Fibroblast of lung (primary cell): ENCODE data around the gene NBPF3. TPM values are rescaled to one million over a fixed set of nuclear protein-coding genes. Genes with fewer than 3 reads are reported as not detected.

Experiments
- DNase-seq, 2 donors: peaks; one replicate each; pipeline versions ENCODE4 v3.0.0 to v3.0.0-alpha.2; 2010; ENCODE audit warnings: low read depth in 2 of 2
- H2AFZ ChIP-seq: 2 replicates; pipeline ENCODE4 v1.5.1; 2012; ENCODE audit warnings: low read length, control low read depth, inconsistent platforms
- H3K27ac ChIP-seq: 2 replicates; pipeline ENCODE4 v1.5.1; 2011; ENCODE audit warnings: low read length, control low read depth; ENCODE audit not compliant: insufficient read depth
- H3K27me3 ChIP-seq: 2 replicates; pipeline ENCODE4 v1.5.1; 2011; ENCODE audit warnings: mild to moderate bottlenecking, low read length; ENCODE audit not compliant: control insufficient read depth, insufficient read depth
- H3K36me3 ChIP-seq: 2 replicates; pipeline ENCODE4 v1.5.1; 2011; ENCODE audit warnings: low read length; ENCODE audit not compliant: control insufficient read depth, insufficient read depth
- H3K4me1 ChIP-seq: 2 replicates; pipeline ENCODE4 v1.5.1; 2011; ENCODE audit warnings: low read length; ENCODE audit not compliant: control insufficient read depth, insufficient read depth; ENCODE audit errors: extremely low read depth
- H3K4me2 ChIP-seq: 2 replicates; pipeline ENCODE4 v1.5.1; 2011; ENCODE audit warnings: low read length, control low read depth; ENCODE audit not compliant: insufficient read depth; ENCODE audit errors: extremely low read depth
- H3K4me3 ChIP-seq, 4 experiments: fragments of 200-600 bp in 1 of 4; sonication (generic) in 1 of 4; replicated peaks in 1 of 4; 2 replicates each; pipeline ENCODE4 v1.5.1; 2011 to 2016; ENCODE audit warnings: low read length in 4 of 4, low read depth in 3 of 4, mild to moderate bottlenecking in 3 of 4, control low read depth in 2 of 4, inconsistent platforms in 1 of 4, mixed read lengths in 1 of 4; ENCODE audit not compliant: insufficient read depth in 1 of 4; ENCODE audit errors: control extremely low read depth in 1 of 4
- H3K79me2 ChIP-seq: 2 replicates; pipeline ENCODE4 v1.5.1; 2012; ENCODE audit warnings: mild to moderate bottlenecking, low read length, inconsistent platforms; ENCODE audit not compliant: control insufficient read depth, insufficient read depth
- H3K9ac ChIP-seq: 2 replicates; pipeline ENCODE4 v1.5.1; 2011; ENCODE audit warnings: mild to moderate bottlenecking, low read length, control low read depth; ENCODE audit not compliant: insufficient read depth
- H3K9me3 ChIP-seq: 2 replicates; pipeline ENCODE4 v1.5.1; 2012; ENCODE audit warnings: low read depth, low read length; ENCODE audit not compliant: control insufficient read depth, insufficient read depth
- H4K20me1 ChIP-seq: 2 replicates; pipeline ENCODE4 v1.5.1; 2011; ENCODE audit warnings: low read length; ENCODE audit not compliant: control insufficient read depth, insufficient read depth; ENCODE audit errors: extremely low read depth
- CTCF ChIP-seq, 2 donors: IDR thresholded peaks in 1 of 2; conservative IDR thresholded peaks in 1 of 2; 1 replicate in 1 of 2; 2 replicates in 1 of 2; pipeline ENCODE4 v1.5.1; 2011 to 2012; ENCODE audit warnings: low read length in 2 of 2, control low read depth in 1 of 2, inconsistent platforms in 1 of 2, low read depth in 1 of 2, mild to moderate bottlenecking in 1 of 2
- EZH2 ChIP-seq: IDR thresholded peaks from 2 replicates; pipeline ENCODE4 v1.5.1; 2012; ENCODE audit warnings: low read length, control low read depth, mild to moderate bottlenecking; ENCODE audit errors: missing control alignments
- polyA plus RNA-seq, 2 donors: library from polyadenylated mRNA; depleted of rRNA in 1 of 2; stranded (reverse) in 1 of 2; unstranded in 1 of 2; fragments of >200 nt; gene quantifications; 2 replicates each; pipeline ENCODE4 v1.2.1, GENCODE V29; 2011 to 2012; ENCODE audit warnings: missing spikeins in 1 of 2
- total RNA-seq: library from RNA; depleted of rRNA; stranded (reverse); fragments of >200 nt; gene quantifications from 2 replicates; pipeline ENCODE4 v1.2.1, GENCODE V29; 2014

NBPF3 gene
- total and polyA plus RNA-seq, 2 donors (not counting 1 experiment from before 2014, with no cell fraction given) = 20.4 to 35.0 TPM

- no peak for TF ChIP-seq CTCF (conservative IDR thresholded peaks at IDR 0.05 in 1 of 2, IDR thresholded peaks at IDR 0.05 in 1 of 2; ENCODE audit: low read depth in 1 of 2, low read length in 2 of 2)
- no peak for TF ChIP-seq EZH2
- no peak overlapping the region for H3K27ac ChIP-seq
- no peak overlapping the region for H3K9ac ChIP-seq
- H3K4me2 ChIP-seq = no peak overlapping the region
- H3K27me3 ChIP-seq = peaks cover 6% of the 10 kb centered on the region
- H3K36me3 ChIP-seq = no peaks in the 10 kb centered on the region
- no peaks in the 10 kb centered on the region for H3K4me1 ChIP-seq
- no peaks in the 10 kb centered on the region for H3K79me2 ChIP-seq
- peak; percentile 43 to 64 for DNase-seq
- H3K4me3 ChIP-seq = no peak overlapping the region
- no peaks in the 10 kb centered on the region for H4K20me1 ChIP-seq
- no peak overlapping the region for H2AFZ ChIP-seq
- H3K9me3 ChIP-seq = no peaks in the 10 kb centered on the region
These were observed 81.2 kb downstream of the NBPF3 start for GRCh38 chr1:21520899-21521716.

- no peak overlapping the region for H3K4me2 ChIP-seq
- no peaks in the 10 kb centered on the region for H3K4me1 ChIP-seq
- no peak overlapping the region for H3K4me3 ChIP-seq
- no peaks in the 10 kb centered on the region for H3K9me3 ChIP-seq
- no peak for DNase-seq
- no peak for TF ChIP-seq EZH2
- no peak for TF ChIP-seq CTCF (conservative IDR thresholded peaks at IDR 0.05 in 1 of 2, IDR thresholded peaks at IDR 0.05 in 1 of 2; ENCODE audit: low read depth in 1 of 2, low read length in 2 of 2)
- no peak overlapping the region for H3K27ac ChIP-seq
- peaks cover 2% of the 10 kb centered on the region for H3K27me3 ChIP-seq
- H3K36me3 ChIP-seq = no peaks in the 10 kb centered on the region
- H2AFZ ChIP-seq = no peak overlapping the region
- no peaks in the 10 kb centered on the region for H4K20me1 ChIP-seq
- H3K9ac ChIP-seq = no peak overlapping the region
- H3K79me2 ChIP-seq = no peaks in the 10 kb centered on the region
These were observed 81.8 kb downstream of the NBPF3 start for GRCh38 chr1:21521717-21522060.

GRCh38 chr1:21522525-21523038 is 82.6 kb downstream of the NBPF3 start:
- H3K9me3 ChIP-seq = no peaks in the 10 kb centered on the region
- H2AFZ ChIP-seq = no peak overlapping the region
- H3K9ac ChIP-seq = no peak overlapping the region
- DNase-seq = no peak
- H3K4me2 ChIP-seq = no peak overlapping the region
- H3K27me3 ChIP-seq = no peaks in the 10 kb centered on the region
- H3K36me3 ChIP-seq = no peaks in the 10 kb centered on the region
- no peak overlapping the region for H3K27ac ChIP-seq
- H3K79me2 ChIP-seq = no peaks in the 10 kb centered on the region
- H4K20me1 ChIP-seq = no peaks in the 10 kb centered on the region
- H3K4me1 ChIP-seq = no peaks in the 10 kb centered on the region
- no peak overlapping the region for H3K4me3 ChIP-seq
- TF ChIP-seq CTCF (conservative IDR thresholded peaks at IDR 0.05 in 1 of 2, IDR thresholded peaks at IDR 0.05 in 1 of 2; ENCODE audit: low read depth in 1 of 2, low read length in 2 of 2) (no peak), EZH2 (no peak)
